Fibroblast of skin of scalp (primary cell): Measurements from ENCODE around the gene GLCE.

Experiments
- DNase-seq: peaks from one replicate; pipeline ENCODE4 v3.0.0-alpha.2; 2013

Gene GLCE

DNA sequence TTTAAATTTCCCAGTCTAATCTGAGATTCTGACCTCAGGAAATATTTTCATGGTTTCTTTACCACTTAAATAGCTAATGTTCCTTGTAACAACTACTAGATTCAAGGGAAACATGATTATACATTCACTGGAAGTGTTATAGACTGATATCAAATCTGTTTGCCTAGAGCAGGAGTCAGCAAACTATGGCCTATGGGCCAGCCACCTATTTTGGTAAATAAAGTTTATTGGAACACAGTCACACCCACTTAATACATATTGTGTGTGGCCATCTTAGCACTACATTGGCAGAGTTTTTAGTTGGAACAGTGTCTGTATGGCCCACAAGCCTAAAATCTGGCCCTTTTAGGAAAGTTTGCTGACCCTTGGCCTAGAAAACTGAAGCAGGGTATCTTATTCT is 50.1 kb downstream of the GLCE start:
- no peak for DNase-seq

DNA sequence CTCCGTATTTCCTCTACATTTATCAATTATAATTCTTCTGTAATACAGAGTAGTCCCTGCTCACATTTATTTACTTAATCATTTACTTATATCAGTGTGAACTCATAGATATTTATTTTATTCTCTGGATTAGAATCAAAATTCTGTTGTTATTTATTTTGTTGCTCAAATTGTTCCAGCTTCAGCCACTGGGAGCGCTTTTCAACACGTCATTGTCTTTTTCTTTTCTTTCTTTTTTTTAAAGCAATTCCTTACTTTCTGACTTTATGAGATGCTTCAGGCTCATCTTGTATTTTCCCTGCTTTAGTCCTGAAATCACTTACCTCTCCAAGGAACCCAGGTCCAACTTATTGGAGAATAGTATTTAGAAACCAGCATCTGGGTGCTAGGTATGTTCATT is 53.4 kb downstream of the GLCE start:
- DNase-seq = no peak

GRCh38 chr15:69215314-69216035 is 55.0 kb downstream of the GLCE start:
- no peak for DNase-seq

DNA sequence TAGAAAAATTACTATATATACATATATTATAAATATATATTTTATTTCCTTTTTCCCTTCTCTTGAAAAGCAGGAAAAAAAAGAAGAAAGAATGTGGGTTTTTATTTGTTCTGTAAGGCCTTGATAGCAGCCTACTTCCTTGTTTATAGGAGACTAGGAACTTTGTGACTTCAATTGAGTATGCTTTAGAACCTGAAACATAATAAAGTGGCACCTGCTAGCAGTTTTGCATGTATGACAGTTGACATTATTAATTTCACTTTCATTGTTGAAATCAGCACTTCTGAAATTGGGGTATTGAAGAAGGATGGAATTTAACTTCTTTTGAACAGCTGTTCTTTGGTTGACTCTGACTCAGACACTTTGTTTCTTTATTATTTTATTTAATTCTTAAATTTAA is 56.9 kb downstream of the GLCE start:
- no peak for DNase-seq

- DNase-seq = no peak
Measured at GRCh38 chr15:69219690-69220089, 59.3 kb downstream of the GLCE start.

GRCh38 chr15:69222002-69222474 is 61.6 kb downstream of the GLCE start:
- no peak for DNase-seq

- no peak for DNase-seq
Measured at GRCh38 chr15:69223083-69223813, 62.8 kb downstream of the GLCE start.

DNA sequence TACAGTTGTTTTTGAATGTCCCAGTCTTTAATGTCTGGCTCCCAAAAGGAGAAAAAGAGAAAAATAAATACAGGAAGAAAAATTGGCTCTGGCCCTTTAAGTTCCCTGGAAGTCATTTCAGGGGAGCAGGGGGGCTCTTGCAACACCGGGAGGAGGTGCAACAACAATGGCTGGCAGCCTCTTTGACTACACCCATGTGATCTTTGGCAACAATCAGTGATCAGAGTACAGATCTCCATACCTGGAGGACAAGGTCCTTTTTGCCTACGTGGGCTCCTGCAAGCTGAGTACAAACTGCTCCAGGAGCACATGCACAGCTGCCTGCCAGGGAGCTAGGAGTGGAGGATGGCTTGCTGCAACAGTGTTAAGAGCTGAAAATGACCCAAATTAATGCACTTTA is 63.9 kb downstream of the GLCE start:
- no peak for DNase-seq

DNA sequence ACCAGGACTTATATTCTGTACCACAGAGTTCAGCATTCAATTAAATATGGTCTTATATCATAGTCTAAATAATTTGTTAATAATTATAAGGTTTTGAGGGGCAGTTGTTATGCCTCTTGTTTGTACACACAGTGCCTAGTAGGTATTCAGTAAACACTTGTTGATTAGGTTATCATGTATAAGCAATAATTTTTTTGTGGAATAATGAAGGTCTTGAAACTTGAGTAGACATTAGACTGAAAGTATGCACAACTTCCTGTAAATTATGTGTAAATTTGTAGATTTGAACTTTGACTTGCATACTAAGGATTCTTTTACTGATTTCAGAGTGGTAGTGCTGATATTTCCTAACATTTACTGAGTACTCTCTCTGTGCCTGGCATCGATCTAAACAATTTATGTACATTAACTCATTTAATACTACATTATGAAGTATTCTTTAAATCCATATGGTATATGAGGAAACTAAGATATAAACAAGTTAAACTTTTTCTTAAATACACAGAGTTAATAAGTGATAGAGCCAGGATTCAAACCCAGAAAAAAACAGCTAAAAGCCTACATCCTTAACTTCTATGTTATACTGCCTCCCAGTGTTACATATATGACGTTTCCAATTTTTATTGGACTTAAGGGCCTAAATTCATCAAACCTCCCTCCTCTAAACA is 65.1 kb downstream of the GLCE start:
- peak; percentile 42 for DNase-seq

- DNase-seq = no peak
Measured at GRCh38 chr15:69226023-69226355, 65.6 kb downstream of the GLCE start.

DNA sequence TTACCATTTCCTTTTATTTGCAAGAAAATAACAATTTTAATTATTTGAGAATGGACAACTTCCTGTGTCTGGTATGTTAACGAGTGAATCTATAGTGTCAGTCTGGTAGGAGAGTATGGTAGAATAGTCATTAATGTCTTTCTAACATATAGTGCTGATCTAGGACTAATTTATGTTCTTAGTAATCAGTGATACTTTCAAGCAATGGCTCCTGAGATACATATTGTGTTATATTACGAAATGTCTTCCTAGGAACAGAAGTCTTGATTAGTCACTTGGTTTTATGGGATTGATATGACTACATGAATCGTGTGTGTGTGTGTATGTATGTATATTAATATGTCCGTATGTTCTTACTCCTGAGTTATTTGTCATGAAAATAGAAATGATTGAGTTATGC is 71.7 kb downstream of the GLCE start:
- DNase-seq = no peak

DNA sequence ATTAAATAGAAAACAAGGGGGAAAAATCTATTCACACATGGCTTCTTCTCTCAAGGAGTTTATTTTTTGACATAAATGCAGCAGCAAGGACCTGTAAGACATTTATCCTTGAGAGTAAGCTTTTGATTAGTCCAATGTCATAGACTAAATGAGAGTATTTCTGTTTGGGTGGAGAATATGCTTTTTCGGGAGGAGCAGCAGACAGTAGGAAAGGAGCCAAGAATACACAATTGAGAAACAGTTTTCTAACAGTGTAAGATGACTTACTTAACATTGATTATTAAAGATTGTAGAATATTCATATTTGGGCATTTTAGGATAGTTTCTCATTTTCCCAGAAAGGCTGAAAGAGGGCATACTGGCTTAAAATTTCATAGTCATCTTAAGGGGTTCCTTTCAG is 72.3 kb downstream of the GLCE start:
- DNase-seq = no peak

DNA sequence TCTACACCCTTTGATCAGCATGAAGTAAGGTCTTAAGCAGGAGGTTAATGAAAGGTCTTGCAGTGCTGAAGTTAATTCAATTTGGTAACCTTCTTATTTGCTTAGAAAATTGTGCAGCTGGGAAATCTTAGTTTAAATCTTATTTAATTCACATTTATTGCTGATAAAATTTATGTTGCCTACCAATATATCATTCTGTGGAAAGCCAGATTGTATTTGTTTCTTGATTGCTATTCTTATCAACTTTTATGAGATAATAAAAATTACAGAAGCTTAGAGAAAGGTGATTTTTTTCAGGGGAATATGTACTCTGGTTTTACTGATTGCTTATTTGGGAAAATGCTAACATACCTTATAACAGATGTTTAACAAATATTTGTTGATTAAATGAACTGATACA is 74.2 kb downstream of the GLCE start:
- DNase-seq = no peak

DNA sequence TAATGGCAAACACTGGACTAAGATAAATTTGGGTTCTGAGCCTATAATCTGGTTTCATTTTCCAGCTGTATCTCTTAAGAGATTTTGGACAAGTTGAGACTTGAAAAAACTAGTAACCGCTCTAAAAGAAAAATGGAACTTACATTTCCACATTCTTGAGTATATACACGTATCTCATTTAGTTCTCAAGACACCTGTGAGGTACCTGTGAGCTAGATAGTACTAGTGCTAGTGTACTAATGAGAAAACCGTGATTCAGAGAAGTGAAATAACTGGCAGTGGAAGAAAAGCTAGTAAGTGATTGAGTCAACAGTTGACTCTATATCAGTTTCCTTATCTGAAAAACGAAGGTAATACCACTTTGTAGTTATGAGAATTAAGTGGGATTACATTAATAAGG is 76.1 kb downstream of the GLCE start:
- no peak for DNase-seq

DNA sequence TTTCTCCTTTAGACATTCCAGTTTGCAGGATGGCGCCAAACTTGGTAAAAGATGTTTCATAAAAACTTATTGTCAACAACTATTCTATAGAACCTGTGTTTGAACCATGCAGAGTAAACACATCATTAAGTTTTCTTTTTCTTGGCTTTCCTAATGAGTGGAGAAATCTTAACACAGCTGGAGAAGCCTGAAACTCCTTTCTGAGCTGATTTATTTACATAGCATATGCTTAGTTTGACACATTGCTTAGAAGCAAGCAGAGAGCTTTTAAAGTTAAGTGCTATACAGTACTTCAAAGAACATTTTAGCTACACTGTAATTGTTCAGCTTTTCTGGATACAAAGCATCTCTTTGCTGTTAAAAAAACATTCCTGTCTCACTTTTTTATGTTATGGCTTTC is 77.3 kb downstream of the GLCE start:
- DNase-seq = no peak

DNA sequence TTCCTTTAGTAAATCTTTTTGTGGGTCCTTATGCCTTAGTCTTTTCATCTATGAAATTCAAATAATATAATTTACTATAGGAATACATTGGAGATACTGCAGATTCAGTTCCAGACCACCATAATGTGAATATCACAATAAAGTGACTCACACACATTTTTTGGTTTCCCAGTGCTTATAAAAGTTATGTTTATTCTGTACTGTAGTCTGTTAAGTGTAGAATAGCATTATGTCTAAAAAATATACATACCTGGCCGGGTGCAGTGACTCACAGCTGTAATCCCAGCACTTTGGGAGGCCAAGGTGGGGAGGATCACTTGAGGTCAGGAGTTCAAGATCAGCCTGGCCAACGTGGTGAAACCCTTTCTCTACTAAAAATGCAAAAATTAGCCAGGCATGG is 84.4 kb downstream of the GLCE start:
- DNase-seq = no peak

- DNase-seq = peak; percentile 81
Measured at GRCh38 chr15:69253156-69253555, 92.7 kb downstream of the GLCE start.

DNA sequence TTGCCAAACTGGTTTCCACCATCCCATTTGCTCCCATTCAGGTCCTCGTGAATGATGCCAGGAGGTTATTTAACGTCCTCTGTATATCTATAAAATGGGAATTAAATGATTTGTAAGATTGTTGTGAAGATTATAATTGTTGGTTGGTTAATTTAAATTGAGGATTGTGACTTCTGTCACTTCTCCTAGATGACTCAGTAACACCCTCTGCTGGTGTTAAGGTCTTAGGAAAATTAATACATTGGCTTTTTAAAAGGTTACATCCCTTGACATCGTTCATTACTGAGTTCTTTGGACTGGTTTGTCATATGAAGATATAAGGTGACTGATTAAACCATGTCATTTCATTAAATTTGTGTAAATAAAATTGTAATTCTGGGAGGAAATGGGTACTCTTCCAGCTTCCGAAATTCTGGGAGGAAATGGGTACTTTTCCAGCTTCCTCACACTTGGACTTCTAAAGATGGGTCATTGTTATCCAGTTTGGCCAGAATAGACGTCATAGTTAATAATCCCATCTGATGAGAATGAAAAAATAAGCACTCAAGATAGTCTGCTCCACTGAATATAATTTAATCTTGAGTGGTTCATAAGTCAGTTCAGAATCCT is 105.0 kb downstream of the GLCE start:
- DNase-seq = peak; percentile 39

- no peak for DNase-seq
Measured at GRCh38 chr15:69271217-69271616, 110.8 kb downstream of the GLCE start.

DNA sequence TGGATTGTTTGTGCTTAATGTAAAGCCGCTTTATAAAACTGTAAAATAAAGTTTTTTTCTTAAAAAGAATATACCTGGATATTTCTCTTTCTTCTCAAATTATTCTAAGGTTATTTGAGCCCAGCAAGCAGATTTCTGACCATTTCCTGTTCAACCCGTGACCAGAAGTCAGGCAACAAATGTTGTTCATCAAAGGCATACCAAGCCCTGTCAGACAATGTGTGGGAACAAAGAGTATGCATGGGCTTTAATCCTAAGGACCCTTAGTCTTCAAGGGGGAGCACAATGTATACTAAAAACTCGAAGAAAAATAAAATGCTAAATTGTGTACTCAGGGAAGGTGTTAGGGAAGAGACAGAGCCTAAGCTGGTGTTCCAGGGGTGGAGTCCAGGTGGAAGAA is 111.7 kb downstream of the GLCE start:
- no peak for DNase-seq

GRCh38 chr15:69272891-69273290 is 112.5 kb downstream of the GLCE start:
- DNase-seq = no peak

GRCh38 chr15:69275074-69275670 is 114.7 kb downstream of the GLCE start:
- no peak for DNase-seq

DNA sequence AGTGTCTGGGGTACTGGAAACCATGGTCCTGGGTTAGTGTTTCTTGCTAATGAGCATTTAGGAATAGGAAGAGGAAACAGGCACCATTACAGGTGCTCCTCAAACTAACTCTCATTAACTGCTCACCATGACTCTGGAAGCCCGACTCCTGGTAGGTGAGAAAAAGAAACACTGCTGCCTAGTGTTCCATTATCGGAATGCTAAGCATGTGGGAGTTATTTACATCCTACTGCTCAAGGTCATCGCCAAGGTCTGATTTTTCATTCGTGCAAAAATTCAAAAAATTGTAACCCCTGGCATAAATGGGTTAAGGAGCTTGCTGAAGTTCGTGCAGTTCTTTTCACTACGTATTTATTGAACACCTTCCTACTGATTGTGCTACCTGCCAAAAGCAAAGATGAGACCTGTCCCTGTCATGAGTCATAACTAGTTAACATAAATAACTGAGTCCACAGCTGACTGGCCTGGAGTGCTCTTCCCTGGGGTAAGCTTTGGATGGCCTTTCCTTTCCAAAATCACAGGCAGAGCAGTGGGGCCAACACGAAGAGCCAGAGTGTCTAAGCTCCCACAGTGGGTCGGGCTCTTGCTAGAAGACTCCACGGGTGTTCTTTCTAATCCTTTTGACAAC is 115.6 kb downstream of the GLCE start:
- DNase-seq = no peak
